HEK293T (cell line): ENCODE measurements around the gene STX18.

Experiments used
- CTCF ChIA-PET: fragments of 350-600 bp; formaldehyde crosslinking; extraction: SDS; loops from one replicate; lab custom pipeline; 2021; ENCODE audit warnings: antibody characterized with exemption, inconsistent platforms; lab: Yijun Ruan, JAX
- POLR2A ChIA-PET: fragments of 350-600 bp; formaldehyde crosslinking; extraction: SDS; loops from one replicate; lab custom pipeline; 2020; ENCODE audit warnings: antibody characterized with exemption, inconsistent platforms; lab: Yijun Ruan, JAX
- DNase-seq: peaks from one replicate; pipeline ENCODE4 v3.0.0; 2012; ENCODE audit warnings: mixed read lengths; ENCODE audit errors: extremely low spot score
- ARNT ChIP-seq: fragments of 450-650 bp; IDR thresholded peaks from 2 replicates; pipeline ENCODE4 v1.6.1; 2017; ENCODE audit warnings: mild to moderate bottlenecking
- BHLHE40 ChIP-seq: fragments of 450-650 bp; IDR thresholded peaks from 2 replicates; pipeline ENCODE4 v1.6.1; 2016; ENCODE audit warnings: mild to moderate bottlenecking, moderate library complexity, borderline replicate concordance
- CTBP1 ChIP-seq: fragments of 450-650 bp; IDR thresholded peaks from 2 replicates; pipeline ENCODE4 v1.6.1; 2016; ENCODE audit warnings: borderline replicate concordance
- ELF4 ChIP-seq: fragments of 450-650 bp; IDR thresholded peaks from 2 replicates; pipeline ENCODE4 v1.6.1; 2017; ENCODE audit warnings: antibody characterized with exemption
- FOXA1 ChIP-seq: fragments of 450-650 bp; IDR thresholded peaks from 2 replicates; pipeline ENCODE4 v1.6.1; 2016; ENCODE audit warnings: mild to moderate bottlenecking
- FOXK2 ChIP-seq: fragments of 450-650 bp; IDR thresholded peaks from 2 replicates; pipeline ENCODE4 v1.6.1; 2016; ENCODE audit warnings: mild to moderate bottlenecking
- FOXM1 ChIP-seq: fragments of 450-650 bp; IDR thresholded peaks from 2 replicates; pipeline ENCODE4 v1.6.1; 2017; ENCODE audit warnings: mild to moderate bottlenecking, borderline replicate concordance
- HDGF ChIP-seq: fragments of 450-650 bp; IDR thresholded peaks from 2 replicates; pipeline ENCODE4 v1.6.1; 2017; ENCODE audit warnings: antibody characterized with exemption, borderline replicate concordance
- L3MBTL2 ChIP-seq: fragments of 450-650 bp; conservative IDR thresholded peaks from 2 replicates; pipeline ENCODE4 v1.6.1; 2016; ENCODE audit warnings: mild to moderate bottlenecking
- LEF1 ChIP-seq: fragments of 450-650 bp; IDR thresholded peaks from 2 replicates; pipeline ENCODE4 v1.6.1; 2017; ENCODE audit warnings: mild to moderate bottlenecking, borderline replicate concordance
- NFRKB ChIP-seq: fragments of 450-650 bp; IDR thresholded peaks from 2 replicates; pipeline ENCODE4 v1.6.1; 2016; ENCODE audit warnings: mild to moderate bottlenecking, moderate library complexity
- PKNOX1 ChIP-seq: fragments of 450-650 bp; IDR thresholded peaks from 2 replicates; pipeline ENCODE4 v1.6.1; 2016
- SP1 ChIP-seq: fragments of 450-650 bp; IDR thresholded peaks from 2 replicates; pipeline ENCODE4 v1.6.1; 2017
- SUZ12 ChIP-seq: fragments of 450-650 bp; IDR thresholded peaks from 2 replicates; pipeline ENCODE4 v1.6.1; 2016; ENCODE audit warnings: mild to moderate bottlenecking
- TARDBP ChIP-seq: fragments of 450-650 bp; IDR thresholded peaks from 2 replicates; pipeline ENCODE4 v1.6.1; 2016
- ZNF384 ChIP-seq: fragments of 450-650 bp; IDR thresholded peaks from 2 replicates; pipeline ENCODE4 v1.6.1; 2016

STX18 gene

GRCh38 chr4:4413806-4414205 lies 128.0 kb downstream of the STX18 start:
- no peak for TF ChIP-seq TARDBP
- no peak for TF ChIP-seq HDGF
- TF ChIP-seq SP1, result no peak
- TF ChIP-seq ZNF384, result no peak
- TF ChIP-seq PKNOX1, result no peak
- no peak for TF ChIP-seq SUZ12
- DNase-seq, result no peak
- POLR2A ChIA-PET, result no interaction called here
- CTCF ChIA-PET, result no interaction called here

- DNase-seq, result no peak
- CTCF ChIA-PET, result no interaction called here
- POLR2A ChIA-PET, result no interaction called here
- TF ChIP-seq L3MBTL2 (no peak), ARNT (no peak), ZNF384 (no peak), ELF4 (no peak), TARDBP (no peak), PKNOX1 (no peak), SUZ12 (no peak), FOXM1 (no peak), BHLHE40 (no peak), NFRKB (no peak), SP1 (no peak), CTBP1 (no peak), LEF1 (no peak), FOXA1 (no peak), HDGF (no peak), FOXK2 (no peak)
Measured at GRCh38 chr4:4413373-4413725, 128.5 kb downstream of the STX18 start.

DNA sequence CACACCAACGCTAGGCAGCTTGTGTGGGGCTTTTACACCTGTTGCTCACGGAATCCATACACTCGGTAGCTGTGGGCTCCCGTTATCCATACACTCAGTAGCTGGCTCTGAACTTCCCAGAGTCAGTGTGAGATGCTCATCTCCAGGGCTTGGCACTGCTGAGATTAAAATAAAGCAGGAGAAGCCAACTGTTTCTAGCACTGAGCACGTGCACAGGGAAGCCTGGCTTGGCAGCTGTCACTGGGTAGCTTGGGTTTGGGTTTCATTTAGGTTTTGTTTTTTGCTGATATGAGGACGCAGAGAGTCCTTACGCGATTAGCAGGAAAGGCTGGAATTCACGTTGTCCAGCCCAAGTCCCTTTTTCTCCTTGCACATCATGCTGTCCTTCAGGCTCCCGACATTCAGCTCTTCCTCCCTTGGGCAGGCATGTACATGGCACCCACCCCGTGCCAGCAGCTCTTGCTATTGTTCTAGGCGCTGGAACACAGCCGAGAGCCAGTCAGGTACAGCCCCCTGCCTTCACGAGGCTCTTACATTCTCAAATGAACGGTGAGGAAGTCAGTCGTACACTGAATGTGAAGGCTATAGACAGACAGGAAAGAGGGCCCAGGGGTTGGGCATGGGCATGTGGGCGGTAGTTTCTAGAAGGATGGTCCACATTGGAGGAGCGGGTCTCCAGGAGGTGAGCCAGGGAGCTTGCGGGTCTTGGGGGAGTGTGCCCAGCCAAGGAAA lies 129.0 kb downstream of the STX18 start:
- TF ChIP-seq LEF1 (no peak), TARDBP (no peak), BHLHE40 (no peak), NFRKB (no peak)
- ChIA-PET CTCF (no interaction called here), POLR2A (interaction anchor here (1.0 kb wide), 1 partner anchor 13 kb away, joined by 3 read pairs; no protein-coding TSS in a partner anchor)
- no peak for DNase-seq

DNA sequence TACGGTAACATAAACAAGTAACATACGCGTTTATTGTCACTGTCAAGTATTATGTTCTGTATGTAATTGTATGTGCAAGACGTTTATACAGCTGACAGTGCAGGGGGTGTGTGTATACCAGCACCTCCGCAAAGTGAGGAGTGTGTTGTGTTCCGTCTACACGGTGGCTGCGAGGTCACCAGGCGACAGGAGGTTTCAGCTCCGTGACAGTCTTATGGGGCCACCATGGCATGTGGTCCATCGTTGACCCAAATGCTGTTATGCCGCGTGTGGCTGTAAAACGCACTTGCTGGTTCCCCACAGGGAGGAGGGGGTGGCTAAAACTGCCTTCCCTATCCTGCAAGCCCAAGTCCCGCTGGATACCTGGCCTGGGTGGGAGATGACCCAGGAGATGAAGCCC lies 129.9 kb downstream of the STX18 start:
- ChIA-PET CTCF (no interaction called here), POLR2A (interaction anchor here (0.6 to 1.0 kb wide), 2 partner anchors 14 to 58 kb away, joined by 3 read pairs; no protein-coding TSS in a partner anchor)
- DNase-seq, result no peak
- no peak for TF ChIP-seq FOXM1
- TF ChIP-seq BHLHE40, result no peak
- TF ChIP-seq ARNT, result no peak
- TF ChIP-seq LEF1, result no peak
- TF ChIP-seq HDGF, result no peak
- TF ChIP-seq NFRKB, result no peak
- TF ChIP-seq FOXK2, result no peak
- TF ChIP-seq FOXA1, result no peak
- no peak for TF ChIP-seq L3MBTL2
- no peak for TF ChIP-seq SP1
- no peak for TF ChIP-seq ELF4
- TF ChIP-seq SUZ12, result no peak
- no peak for TF ChIP-seq PKNOX1
- TF ChIP-seq CTBP1, result no peak
- TF ChIP-seq TARDBP, result no peak
- TF ChIP-seq ZNF384, result no peak

DNA sequence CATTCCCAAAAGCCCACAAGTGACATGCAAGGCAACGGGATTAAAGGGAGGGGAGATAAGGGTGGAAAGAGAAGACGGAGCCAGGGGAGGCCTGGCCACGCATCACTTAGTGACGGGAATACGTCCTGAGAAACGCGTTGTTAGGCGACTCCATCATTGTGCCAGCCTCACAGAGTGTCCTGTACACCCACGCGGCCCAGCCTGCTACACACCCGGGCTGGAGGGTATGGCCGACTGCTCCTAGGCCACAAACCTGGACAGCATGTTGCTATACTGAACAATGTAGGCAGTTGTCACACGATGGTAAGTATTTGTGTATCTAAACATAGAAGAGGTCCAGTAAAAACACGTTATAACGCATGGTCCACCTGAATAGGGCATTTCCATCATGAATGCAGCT lies 131.6 kb downstream of the STX18 start:
- TF ChIP-seq ARNT (no peak), NFRKB (no peak), BHLHE40 (no peak), SP1 (no peak), L3MBTL2 (no peak), SUZ12 (no peak)
- ChIA-PET CTCF (no interaction called here), POLR2A (no interaction called here)
- no peak for DNase-seq

GRCh38 chr4:4409416-4410115 lies 132.3 kb downstream of the STX18 start:
- ChIA-PET POLR2A (no interaction called here), CTCF (no interaction called here)
- no peak for DNase-seq
- TF ChIP-seq PKNOX1, result no peak
